Choroid plexus epithelial cell (primary cell): ENCODE measurements around the gene AQP3.

Experiments used
- DNase-seq: peaks from one replicate; pipeline ENCODE4 v3.0.0-alpha.2; 2010; ENCODE audit warnings: low read depth
- H3K4me3 ChIP-seq: 2 replicates; pipeline ENCODE4 v1.5.1; 2011; ENCODE audit warnings: low read depth, mild to moderate bottlenecking, control low read depth, low read length, moderate library complexity
- CTCF ChIP-seq: conservative IDR thresholded peaks from 2 replicates; pipeline ENCODE4 v1.5.1; 2011; ENCODE audit warnings: low read depth, mild to moderate bottlenecking, control low read depth, inconsistent platforms, low read length, moderate library complexity

Gene AQP3

GRCh38 chr9:33440204-33440603, 7.2 kb downstream of the AQP3 start:
- DNase-seq: no peak
- H3K4me3 ChIP-seq: no peak overlapping the region
- TF ChIP-seq CTCF: no peak

GRCh38 chr9:33439731-33440130, 7.7 kb downstream of the AQP3 start:
- H3K4me3 ChIP-seq: no peak overlapping the region
- no peak for DNase-seq
- TF ChIP-seq CTCF: no peak

GRCh38 chr9:33438926-33439680, 8.3 kb downstream of the AQP3 start:
- TF ChIP-seq CTCF: no peak
- no peak for DNase-seq
- H3K4me3 ChIP-seq: no peak overlapping the region

GRCh38 chr9:33437898-33438297, 9.5 kb downstream of the AQP3 start:
- no peak for DNase-seq
- H3K4me3 ChIP-seq: no peak overlapping the region
- no peak for TF ChIP-seq CTCF

GRCh38 chr9:33437205-33437604, 10.2 kb downstream of the AQP3 start:
- no peak for TF ChIP-seq CTCF
- H3K4me3 ChIP-seq: no peak overlapping the region
- no peak for DNase-seq

GRCh38 chr9:33436445-33436844, 10.9 kb downstream of the AQP3 start:
- DNase-seq: no peak
- TF ChIP-seq CTCF: no peak
- no peak overlapping the region for H3K4me3 ChIP-seq

- no peak overlapping the region for H3K4me3 ChIP-seq
- DNase-seq: no peak
- TF ChIP-seq CTCF: no peak
These were observed 11.5 kb downstream of the AQP3 start for GRCh38 chr9:33435821-33436277.
